OCI-LY1 (cell line): Measurements from ENCODE around the gene VTI1A.

Source experiments
- H2AFZ ChIP-seq: fragments of 200-600 bp; sonication (generic), shearing (Covaris generic); 2 replicates; pipeline ENCODE4 v1.6.0; 2014; ENCODE audit warnings: antibody characterized with exemption, mild to moderate bottlenecking, low read length
- H3F3A ChIP-seq: fragments of 200-600 bp; sonication (generic), shearing (Covaris generic); 2 replicates; pipeline ENCODE4 v1.6.0; 2014; ENCODE audit warnings: mild to moderate bottlenecking, antibody characterized with exemption, low read length, moderate library complexity; ENCODE audit not compliant: insufficient read depth
- H3K27ac ChIP-seq: fragments of 200-600 bp; sonication (generic); 2 replicates; pipeline ENCODE4 v1.5.1; 2014; ENCODE audit warnings: low read length, mixed run types, mild to moderate bottlenecking, low read depth; ENCODE audit not compliant: poor library complexity, severe bottlenecking
- H3K27me3 ChIP-seq: fragments of 200-600 bp; sonication (generic); 2 replicates; pipeline ENCODE4 v1.6.0; 2014; ENCODE audit warnings: antibody characterized with exemption, mild to moderate bottlenecking, low read length, moderate library complexity; ENCODE audit not compliant: insufficient read depth
- H3K36me3 ChIP-seq: fragments of 200-600 bp; sonication (generic); 2 replicates; pipeline ENCODE4 v1.6.1; 2014; ENCODE audit warnings: mild to moderate bottlenecking, antibody characterized with exemption, low read length, moderate library complexity, mixed read lengths; ENCODE audit not compliant: insufficient read depth
- H3K4me1 ChIP-seq: fragments of 200-600 bp; sonication (generic); 2 replicates; pipeline ENCODE4 v1.5.1; 2014; ENCODE audit warnings: mild to moderate bottlenecking, low read length, moderate library complexity; ENCODE audit not compliant: insufficient read depth, severe bottlenecking
- H3K4me2 ChIP-seq: fragments of 200-600 bp; sonication (generic), shearing (Covaris generic); 2 replicates; pipeline ENCODE4 v1.6.1; 2014; ENCODE audit warnings: low read length
- H3K4me3 ChIP-seq: fragments of 200-600 bp; sonication (generic); 2 replicates; pipeline ENCODE4 v1.5.1; 2014; ENCODE audit warnings: low read length, low read depth, mild to moderate bottlenecking, mixed read lengths; ENCODE audit not compliant: poor library complexity, severe bottlenecking
- H3K79me2 ChIP-seq: fragments of 200-600 bp; shearing (Covaris generic); 2 replicates; pipeline ENCODE4 v1.6.1; 2016; ENCODE audit warnings: mixed run types, low read length, mixed read lengths; ENCODE audit not compliant: insufficient read depth
- H3K9ac ChIP-seq: fragments of 200-600 bp; sonication (generic), shearing (Covaris generic); 2 replicates; pipeline ENCODE4 v1.6.1; 2014; ENCODE audit warnings: mild to moderate bottlenecking, low read length, mixed read lengths
- H3K9me2 ChIP-seq: fragments of 200-600 bp; sonication (generic), shearing (Covaris generic); 2 replicates; pipeline ENCODE4 v1.6.1; 2014; ENCODE audit warnings: low read depth, mild to moderate bottlenecking, low read length, mixed read lengths
- H3K9me3 ChIP-seq: fragments of 200-600 bp; shearing (Covaris generic); 2 replicates; pipeline ENCODE4 v1.6.1; 2014; ENCODE audit warnings: low read length, mixed read lengths
- H4K20me1 ChIP-seq: fragments of 200-600 bp; sonication (generic), shearing (Covaris generic); 2 replicates; pipeline ENCODE4 v1.6.0; 2016; ENCODE audit warnings: mild to moderate bottlenecking, low read length; ENCODE audit not compliant: insufficient read depth
- CTCF ChIP-seq: fragments of 200-600 bp; sonication (generic), shearing (Covaris generic); IDR thresholded peaks from 2 replicates; pipeline ENCODE4 v1.5.1; 2017; ENCODE audit warnings: mild to moderate bottlenecking, antibody characterized with exemption, low read length, moderate library complexity, mixed read lengths
- EZH2 ChIP-seq: fragments of 200-600 bp; sonication (generic), shearing (Covaris generic); IDR thresholded peaks from 2 replicates; pipeline ENCODE4 v1.8.0; 2017; ENCODE audit warnings: borderline replicate concordance, mixed run types, mild to moderate bottlenecking, antibody characterized with exemption, low read length, moderate library complexity, mixed read lengths

Gene VTI1A

GRCh38 chr10:112820320-112820719 is 373.3 kb downstream of the VTI1A start:
- Histone ChIP-seq H3K9ac (no peak overlapping the region), H4K20me1 (no peaks in the 10 kb centered on the region), H3K4me2 (no peak overlapping the region), H3K27ac (no peak overlapping the region), H3K36me3 (no peaks in the 10 kb centered on the region), H3K79me2 (no peaks in the 10 kb centered on the region), H2AFZ (no peak overlapping the region), H3K4me1 (no peaks in the 10 kb centered on the region), H3K4me3 (no peak overlapping the region), H3K27me3 (no peaks in the 10 kb centered on the region), H3F3A (no peaks in the 10 kb centered on the region), H3K9me3 (no peaks in the 10 kb centered on the region), H3K9me2 (no peaks in the 10 kb centered on the region)
- TF ChIP-seq EZH2 = no peak
- no peak for TF ChIP-seq CTCF

GRCh38 chr10:112821038-112821437 is 374.0 kb downstream of the VTI1A start:
- H3F3A ChIP-seq = no peaks in the 10 kb centered on the region
- H3K4me2 ChIP-seq = no peak overlapping the region
- no peaks in the 10 kb centered on the region for H3K9me3 ChIP-seq
- H3K36me3 ChIP-seq = no peaks in the 10 kb centered on the region
- H3K4me1 ChIP-seq = no peaks in the 10 kb centered on the region
- H3K79me2 ChIP-seq = no peaks in the 10 kb centered on the region
- no peak overlapping the region for H3K27ac ChIP-seq
- no peak overlapping the region for H3K9ac ChIP-seq
- H3K4me3 ChIP-seq = no peak overlapping the region
- no peaks in the 10 kb centered on the region for H3K27me3 ChIP-seq
- no peak for TF ChIP-seq EZH2
- no peak for TF ChIP-seq CTCF
- H4K20me1 ChIP-seq = no peaks in the 10 kb centered on the region
- H3K9me2 ChIP-seq = no peaks in the 10 kb centered on the region
- no peak overlapping the region for H2AFZ ChIP-seq

GRCh38 chr10:112821663-112822062 is 374.6 kb downstream of the VTI1A start:
- H4K20me1 ChIP-seq = no peaks in the 10 kb centered on the region
- no peaks in the 10 kb centered on the region for H3K27me3 ChIP-seq
- H3K36me3 ChIP-seq = no peaks in the 10 kb centered on the region
- H3K4me2 ChIP-seq = no peak overlapping the region
- no peaks in the 10 kb centered on the region for H3K4me1 ChIP-seq
- no peak for TF ChIP-seq CTCF
- no peak for TF ChIP-seq EZH2
- H2AFZ ChIP-seq = no peak overlapping the region
- H3K9me3 ChIP-seq = no peaks in the 10 kb centered on the region
- no peak overlapping the region for H3K4me3 ChIP-seq
- H3K9ac ChIP-seq = no peak overlapping the region
- H3K27ac ChIP-seq = no peak overlapping the region
- H3K79me2 ChIP-seq = no peaks in the 10 kb centered on the region
- H3F3A ChIP-seq = no peaks in the 10 kb centered on the region
- H3K9me2 ChIP-seq = no peaks in the 10 kb centered on the region
